Neutrophil (primary cell): ENCODE results near the gene PROK2.

ENCODE experiments used
- H3K27ac ChIP-seq: fragments of 200-600 bp; sonication (generic); 2 replicates; pipeline ENCODE4 v1.5.1; 2016; ENCODE audit warnings: mild to moderate bottlenecking, moderate library complexity
- H3K27me3 ChIP-seq: fragments of 200-600 bp; sonication (generic); 2 replicates; pipeline ENCODE4 v1.6.0; 2016; ENCODE audit warnings: mild to moderate bottlenecking
- H3K36me3 ChIP-seq: fragments of 200-600 bp; sonication (generic); 2 replicates; pipeline ENCODE4 v1.5.1; 2017
- H3K4me1 ChIP-seq, 2 experiments: fragments of 200-600 bp in 1 of 2; sonication (generic) in 1 of 2; 1 replicate in 1 of 2; 2 replicates in 1 of 2; pipeline versions ENCODE4 v1.5.1 to v1.6.1; 2013 to 2016; ENCODE audit warnings: low read depth in 1 of 2, low read length in 1 of 2, mild to moderate bottlenecking in 1 of 2, moderate library complexity in 1 of 2; ENCODE audit not compliant: control insufficient read depth in 1 of 2, insufficient read depth in 1 of 2
- H3K4me3 ChIP-seq, 2 experiments: fragments of 200-600 bp in 1 of 2; sonication (generic) in 1 of 2; 1 replicate in 1 of 2; 2 replicates in 1 of 2; pipeline ENCODE4 v1.5.1; 2013 to 2016; ENCODE audit warnings: low read depth in 1 of 2, low read length in 1 of 2, mild to moderate bottlenecking in 1 of 2, moderate library complexity in 1 of 2
- H3K9me3 ChIP-seq: fragments of 200-600 bp; sonication (generic); 2 replicates; pipeline ENCODE4 v1.5.1; 2016
- TF ChIP-seq, protein P1 (sequence below): fragments of 200-600 bp; sonication (generic); IDR thresholded peaks from 2 replicates; pipeline ENCODE4 v1.5.1; 2016; ENCODE audit warnings: antibody characterized with exemption

PROK2 gene

DNA sequence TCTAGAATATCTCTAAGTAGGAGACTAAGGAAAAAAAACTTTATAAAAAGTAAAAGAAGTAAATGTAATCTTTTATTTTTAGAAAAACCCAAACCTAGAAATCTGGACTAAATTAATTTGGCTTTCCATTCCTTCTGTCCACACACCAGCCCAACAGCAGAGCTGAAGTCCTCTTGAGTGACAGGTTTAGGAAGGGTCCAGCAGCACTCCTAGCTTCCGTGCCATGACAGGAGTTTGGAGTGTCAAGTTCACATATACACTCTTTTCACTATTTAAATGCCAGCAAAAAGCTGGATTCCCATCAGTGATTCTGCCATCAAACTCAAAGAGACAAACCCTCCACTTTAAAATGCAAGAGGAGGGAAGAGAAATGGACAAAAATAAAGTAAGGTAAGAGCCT, 13.1 kb downstream of the PROK2 start:
- TF ChIP-seq, protein P1, sequence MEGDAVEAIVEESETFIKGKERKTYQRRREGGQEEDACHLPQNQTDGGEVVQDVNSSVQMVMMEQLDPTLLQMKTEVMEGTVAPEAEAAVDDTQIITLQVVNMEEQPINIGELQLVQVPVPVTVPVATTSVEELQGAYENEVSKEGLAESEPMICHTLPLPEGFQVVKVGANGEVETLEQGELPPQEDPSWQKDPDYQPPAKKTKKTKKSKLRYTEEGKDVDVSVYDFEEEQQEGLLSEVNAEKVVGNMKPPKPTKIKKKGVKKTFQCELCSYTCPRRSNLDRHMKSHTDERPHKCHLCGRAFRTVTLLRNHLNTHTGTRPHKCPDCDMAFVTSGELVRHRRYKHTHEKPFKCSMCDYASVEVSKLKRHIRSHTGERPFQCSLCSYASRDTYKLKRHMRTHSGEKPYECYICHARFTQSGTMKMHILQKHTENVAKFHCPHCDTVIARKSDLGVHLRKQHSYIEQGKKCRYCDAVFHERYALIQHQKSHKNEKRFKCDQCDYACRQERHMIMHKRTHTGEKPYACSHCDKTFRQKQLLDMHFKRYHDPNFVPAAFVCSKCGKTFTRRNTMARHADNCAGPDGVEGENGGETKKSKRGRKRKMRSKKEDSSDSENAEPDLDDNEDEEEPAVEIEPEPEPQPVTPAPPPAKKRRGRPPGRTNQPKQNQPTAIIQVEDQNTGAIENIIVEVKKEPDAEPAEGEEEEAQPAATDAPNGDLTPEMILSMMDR, result no peak
- H3K9me3 ChIP-seq, result no peaks in the 10 kb centered on the region
- no peaks in the 10 kb centered on the region for H3K27me3 ChIP-seq
- peaks cover 73% of the 10 kb centered on the region for H3K36me3 ChIP-seq
- peak overlapping the region; percentile 19 for H3K27ac ChIP-seq
- no peak overlapping the region for H3K4me3 ChIP-seq
- H3K4me1 ChIP-seq, result peaks cover 39 to 42% of the 10 kb centered on the region in 2 experiments

GRCh38 chr3:71771126-71771525, 13.8 kb downstream of the PROK2 start:
- H3K27me3 ChIP-seq, result no peaks in the 10 kb centered on the region
- peaks cover 32 to 35% of the 10 kb centered on the region in 2 experiments for H3K4me1 ChIP-seq
- TF ChIP-seq, protein P1, result no peak
- peak overlapping the region; percentile 43 for H3K27ac ChIP-seq
- no peak overlapping the region for H3K4me3 ChIP-seq
- peaks cover 72% of the 10 kb centered on the region for H3K36me3 ChIP-seq
- no peaks in the 10 kb centered on the region for H3K9me3 ChIP-seq

DNA sequence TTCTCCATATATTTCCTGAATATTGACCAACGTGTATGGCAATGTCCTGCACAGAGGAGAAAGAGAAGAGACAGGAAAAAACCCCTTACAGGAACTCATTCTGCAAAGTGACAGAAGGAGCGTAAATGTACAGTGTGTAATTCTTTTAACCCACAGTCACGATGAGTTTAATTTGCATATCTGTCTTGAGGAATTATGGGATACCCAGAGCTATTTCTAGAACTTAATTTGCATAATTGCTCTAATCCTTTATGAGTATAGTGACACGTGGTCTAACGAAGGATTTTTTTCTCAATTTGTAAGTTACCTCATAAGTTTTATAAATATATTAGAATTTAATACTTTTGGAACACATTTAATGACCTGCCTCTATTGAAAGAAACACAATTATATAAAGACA, 21.5 kb downstream of the PROK2 start:
- peaks cover 37% of the 10 kb centered on the region for H3K36me3 ChIP-seq
- H3K4me1 ChIP-seq, result peaks cover 18 to 21% of the 10 kb centered on the region in 2 experiments
- no peak overlapping the region for H3K27ac ChIP-seq
- no peak overlapping the region for H3K4me3 ChIP-seq
- H3K27me3 ChIP-seq, result no peaks in the 10 kb centered on the region
- TF ChIP-seq, protein P1, result no peak
- no peaks in the 10 kb centered on the region for H3K9me3 ChIP-seq

GRCh38 chr3:71760140-71760539, 24.8 kb downstream of the PROK2 start:
- H3K27me3 ChIP-seq, result no peaks in the 10 kb centered on the region
- H3K36me3 ChIP-seq, result peaks cover 22% of the 10 kb centered on the region
- no peaks in the 10 kb centered on the region for H3K9me3 ChIP-seq
- H3K27ac ChIP-seq, result peak overlapping the region; percentile 54
- H3K4me1 ChIP-seq, result peaks cover 36 to 39% of the 10 kb centered on the region in 2 experiments
- TF ChIP-seq, protein P1, result no peak
- H3K4me3 ChIP-seq, result no peak overlapping the region

DNA sequence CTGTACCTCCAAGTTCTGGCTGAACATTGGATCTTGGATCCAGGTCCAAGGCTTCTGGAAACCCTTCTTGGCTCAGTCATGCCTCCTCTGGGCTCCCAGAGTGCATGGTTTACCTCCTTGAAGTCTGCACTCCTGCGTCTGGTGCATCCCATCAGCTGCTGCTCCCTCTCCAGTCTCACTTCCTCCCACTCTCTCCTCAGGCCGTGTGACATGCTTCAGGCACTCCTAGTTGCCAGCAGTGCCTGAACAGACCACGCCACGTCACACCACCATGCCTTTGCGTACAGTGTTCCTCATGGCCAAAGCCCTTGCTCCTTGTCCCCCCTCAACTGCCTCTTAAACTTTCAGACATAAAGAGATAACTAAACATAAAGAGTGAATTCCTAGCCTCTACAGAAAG, 25.5 kb downstream of the PROK2 start:
- TF ChIP-seq, protein P1, result no peak
- no peaks in the 10 kb centered on the region for H3K27me3 ChIP-seq
- no peaks in the 10 kb centered on the region for H3K9me3 ChIP-seq
- H3K4me3 ChIP-seq, result no peak overlapping the region
- H3K4me1 ChIP-seq, result peaks cover 36 to 43% of the 10 kb centered on the region in 2 experiments
- peak overlapping the region; percentile 54 for H3K27ac ChIP-seq
- peaks cover 15% of the 10 kb centered on the region for H3K36me3 ChIP-seq

DNA sequence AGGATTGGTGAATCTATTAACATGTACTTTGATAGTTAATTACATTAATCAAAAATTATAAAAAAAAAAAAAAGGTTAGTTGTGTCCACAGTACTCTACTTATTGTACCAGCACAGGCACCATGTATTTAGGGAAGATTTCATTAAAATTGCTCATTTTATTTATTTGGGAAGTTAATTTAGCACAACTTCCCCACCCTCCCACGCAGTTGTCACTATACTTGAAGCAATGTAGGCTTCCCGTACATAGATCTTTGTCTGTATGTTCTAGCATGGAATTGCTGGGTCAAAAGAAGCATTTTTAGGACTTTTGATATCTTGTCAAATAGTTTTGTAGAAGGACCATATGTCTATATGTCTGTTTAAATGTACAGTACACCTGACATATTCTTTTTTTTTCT, 26.9 kb downstream of the PROK2 start:
- peaks cover 7% of the 10 kb centered on the region for H3K36me3 ChIP-seq
- no peaks in the 10 kb centered on the region for H3K27me3 ChIP-seq
- H3K27ac ChIP-seq, result peak overlapping the region; percentile 54
- TF ChIP-seq, protein P1, result no peak
- no peak overlapping the region for H3K4me3 ChIP-seq
- H3K4me1 ChIP-seq, result peaks cover 36 to 44% of the 10 kb centered on the region in 2 experiments
- H3K9me3 ChIP-seq, result no peaks in the 10 kb centered on the region
